Esophagus muscularis mucosa (tissue), 3 donors: ENCODE results near the gene LHFPL6.

Source experiments
- POLR2AphosphoS5 ChIP-seq, 2 donors: sonication (generic); formaldehyde crosslinking; IDR thresholded peaks; one replicate each; pipeline ENCODE4 v1.6.1; 2017; ENCODE audit warnings: antibody characterized with exemption in 2 of 2
- TF ChIP-seq, protein P1 (sequence below), 3 experiments: fragments of 200-600 bp in 2 of 3; fragments of 450-650 bp in 1 of 3; sonication (generic) in 2 of 3; IDR thresholded peaks; one replicate each; pipeline ENCODE4 v1.5.1; 2017 to 2019; ENCODE audit warnings: antibody characterized with exemption in 3 of 3, mild to moderate bottlenecking in 2 of 3, moderate library complexity in 1 of 3

DNA sequence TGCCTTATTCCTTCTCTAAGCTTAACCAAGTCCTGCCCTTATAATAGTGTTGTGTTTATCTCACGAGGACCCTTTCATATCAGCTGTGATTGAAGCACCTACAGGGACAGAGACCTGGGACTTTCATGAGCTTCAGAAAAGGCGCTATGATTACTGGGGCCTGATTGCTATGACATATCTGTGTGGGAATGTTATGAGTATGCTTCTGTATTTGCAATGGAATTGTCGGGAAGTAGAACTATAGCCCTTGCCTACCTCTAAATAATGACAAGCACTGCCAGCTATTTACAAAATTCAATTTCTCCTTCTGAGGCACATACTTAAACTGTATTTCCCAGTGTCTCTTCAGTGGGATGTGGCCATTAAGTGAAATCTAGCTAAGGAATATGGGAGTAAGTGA lies 191.5 kb downstream of the LHFPL6 start:
- TF ChIP-seq, protein P1, sequence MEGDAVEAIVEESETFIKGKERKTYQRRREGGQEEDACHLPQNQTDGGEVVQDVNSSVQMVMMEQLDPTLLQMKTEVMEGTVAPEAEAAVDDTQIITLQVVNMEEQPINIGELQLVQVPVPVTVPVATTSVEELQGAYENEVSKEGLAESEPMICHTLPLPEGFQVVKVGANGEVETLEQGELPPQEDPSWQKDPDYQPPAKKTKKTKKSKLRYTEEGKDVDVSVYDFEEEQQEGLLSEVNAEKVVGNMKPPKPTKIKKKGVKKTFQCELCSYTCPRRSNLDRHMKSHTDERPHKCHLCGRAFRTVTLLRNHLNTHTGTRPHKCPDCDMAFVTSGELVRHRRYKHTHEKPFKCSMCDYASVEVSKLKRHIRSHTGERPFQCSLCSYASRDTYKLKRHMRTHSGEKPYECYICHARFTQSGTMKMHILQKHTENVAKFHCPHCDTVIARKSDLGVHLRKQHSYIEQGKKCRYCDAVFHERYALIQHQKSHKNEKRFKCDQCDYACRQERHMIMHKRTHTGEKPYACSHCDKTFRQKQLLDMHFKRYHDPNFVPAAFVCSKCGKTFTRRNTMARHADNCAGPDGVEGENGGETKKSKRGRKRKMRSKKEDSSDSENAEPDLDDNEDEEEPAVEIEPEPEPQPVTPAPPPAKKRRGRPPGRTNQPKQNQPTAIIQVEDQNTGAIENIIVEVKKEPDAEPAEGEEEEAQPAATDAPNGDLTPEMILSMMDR (IDR thresholded peaks at IDR 0.05) = no peak
- no peak for TF ChIP-seq POLR2AphosphoS5 (IDR thresholded peaks at IDR 0.05)
